ENCODE measurements around the gene IGFBP7.
"Not testable (repeated sequence)": the region's sequence is repeated elsewhere in the genome, so short reads cannot be mapped to it uniquely, and the experiment has no call there.

Gene IGFBP7

GRCh38 chr4:57068237-57068981 lies 41.8 kb downstream of the IGFBP7 start:
- no peak for DNase-seq

- no peak for DNase-seq
These were observed 44.3 kb downstream of the IGFBP7 start for GRCh38 chr4:57065730-57066482.

- DNase-seq, result no peak
These were observed 45.1 kb downstream of the IGFBP7 start for GRCh38 chr4:57064811-57065711.

- DNase-seq, result no peak
These were observed 46.1 kb downstream of the IGFBP7 start for GRCh38 chr4:57064120-57064519.

GRCh38 chr4:57063518-57063917 lies 46.7 kb downstream of the IGFBP7 start:
- no peak for DNase-seq

- no peak for DNase-seq
These were observed 48.8 kb downstream of the IGFBP7 start for GRCh38 chr4:57061395-57061794.

- DNase-seq, result not testable (repeated sequence)
These were observed 49.5 kb downstream of the IGFBP7 start for GRCh38 chr4:57060717-57061067.

- no peak for DNase-seq
These were observed 50.1 kb downstream of the IGFBP7 start for GRCh38 chr4:57059890-57060716.

GRCh38 chr4:57055886-57056285 lies 54.3 kb downstream of the IGFBP7 start:
- DNase-seq, result no peak

GRCh38 chr4:57053508-57053907 lies 56.7 kb downstream of the IGFBP7 start:
- DNase-seq, result no peak

GRCh38 chr4:57051524-57051923 lies 58.7 kb downstream of the IGFBP7 start:
- DNase-seq, result no peak

GRCh38 chr4:57051095-57051494 lies 59.1 kb downstream of the IGFBP7 start:
- no peak for DNase-seq

- DNase-seq, result no peak
These were observed 61.4 kb downstream of the IGFBP7 start for GRCh38 chr4:57048590-57049304.

- DNase-seq, result not testable (repeated sequence)
These were observed 63.1 kb downstream of the IGFBP7 start for GRCh38 chr4:57047046-57047445.

- no peak for DNase-seq
These were observed 65.2 kb downstream of the IGFBP7 start for GRCh38 chr4:57044996-57045395.

GRCh38 chr4:57044279-57044678 lies 65.9 kb downstream of the IGFBP7 start:
- DNase-seq, result no peak

GRCh38 chr4:57043347-57044251 lies 66.6 kb downstream of the IGFBP7 start:
- DNase-seq, result no peak

GRCh38 chr4:57042711-57043169 lies 67.4 kb downstream of the IGFBP7 start:
- no peak for DNase-seq

GRCh38 chr4:57041020-57041419 lies 69.2 kb downstream of the IGFBP7 start:
- no peak for DNase-seq

- DNase-seq, result no peak
These were observed 69.7 kb downstream of the IGFBP7 start for GRCh38 chr4:57040510-57040909.

- no peak for DNase-seq
These were observed 70.8 kb downstream of the IGFBP7 start for GRCh38 chr4:57039345-57039744.

Measured in activated CD4-positive, alpha-beta T cell treated with anti-CD3 and anti-CD28 coated beads for 48 hours (primary cell).